ENCODE measurements around the gene CUL1. TPM values are rescaled to one million over a fixed set of nuclear protein-coding genes. Genes with fewer than 3 reads are reported as not detected.

Gene CUL1
- total RNA-seq, 1 experiment from 2014 or later: 53.1 TPM

DNA sequence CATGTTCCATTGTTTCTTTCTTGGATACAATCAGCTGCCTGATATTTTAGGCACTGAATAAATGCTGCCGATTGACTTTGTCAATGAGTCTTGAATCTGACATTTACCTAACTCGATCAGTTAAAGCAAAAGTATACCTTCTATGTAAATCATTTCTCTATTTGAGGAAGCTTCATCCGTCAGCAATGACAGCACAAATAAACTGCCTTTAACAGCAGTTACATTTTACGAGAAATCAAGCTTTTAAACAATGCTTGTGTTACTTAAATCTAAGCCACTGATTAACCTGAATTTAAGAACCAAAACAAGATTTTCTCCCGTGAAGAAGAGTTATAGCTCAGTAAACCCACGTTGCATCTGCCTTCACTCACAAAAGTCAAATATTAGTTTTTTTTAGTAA is 71.3 kb downstream of the CUL1 start:
- Histone ChIP-seq H3K9ac (ENCODE audit: low read length) (no peak overlapping the region), H3K9me2 (ENCODE audit: insufficient read depth) (no peaks in the 10 kb centered on the region), H2AFZ (ENCODE audit: low read depth, low read length, poor library complexity, severe bottlenecking) (no peak overlapping the region), H3K27ac (ENCODE audit: low read depth, low read length) (no peak overlapping the region), H3K4me3 (replicated peaks in 1 of 2; ENCODE audit: low read depth in 1 of 2, low read length in 2 of 2) (no peak overlapping the region), H3K79me2 (ENCODE audit: insufficient read depth, low read length) (peaks cover 18% of the 10 kb centered on the region; the same call in 1 of the 2 replicates), H3K36me3 (ENCODE audit: control insufficient read depth in 1 of 2, insufficient read depth in 2 of 2, low read length in 2 of 2) (peaks cover 3% of the 10 kb centered on the region in 2 experiments; a peak in 2 of 4 replicates), H4K20me1 (ENCODE audit: insufficient read depth) (peaks cover 3% of the 10 kb centered on the region; the same call in 1 of the 2 replicates), H3K9me3 (ENCODE audit: control insufficient read depth in 1 of 2, insufficient read depth in 1 of 2, low read depth in 1 of 2, low read length in 2 of 2) (no peaks in the 10 kb centered on the region), H3K4me2 (ENCODE audit: low read length) (no peak overlapping the region), H3K27me3 (ENCODE audit: insufficient read depth, low read length) (no peaks in the 10 kb centered on the region), H3K4me1 (ENCODE audit: control insufficient read depth in 1 of 2, insufficient read depth in 2 of 2, low read length in 2 of 2) (peaks cover 8 to 30% of the 10 kb centered on the region in 2 experiments)
- ChIA-PET POLR2A (no interaction called here), RAD21 (ENCODE audit: low non-redundant PET in 1 of 2, low total read pairs in 2 of 2, uncharacterized antibody in 2 of 2, unreplicated experiment in 2 of 2) (no interaction called here), CTCF (no interaction called here)
- TF ChIP-seq, protein P1, sequence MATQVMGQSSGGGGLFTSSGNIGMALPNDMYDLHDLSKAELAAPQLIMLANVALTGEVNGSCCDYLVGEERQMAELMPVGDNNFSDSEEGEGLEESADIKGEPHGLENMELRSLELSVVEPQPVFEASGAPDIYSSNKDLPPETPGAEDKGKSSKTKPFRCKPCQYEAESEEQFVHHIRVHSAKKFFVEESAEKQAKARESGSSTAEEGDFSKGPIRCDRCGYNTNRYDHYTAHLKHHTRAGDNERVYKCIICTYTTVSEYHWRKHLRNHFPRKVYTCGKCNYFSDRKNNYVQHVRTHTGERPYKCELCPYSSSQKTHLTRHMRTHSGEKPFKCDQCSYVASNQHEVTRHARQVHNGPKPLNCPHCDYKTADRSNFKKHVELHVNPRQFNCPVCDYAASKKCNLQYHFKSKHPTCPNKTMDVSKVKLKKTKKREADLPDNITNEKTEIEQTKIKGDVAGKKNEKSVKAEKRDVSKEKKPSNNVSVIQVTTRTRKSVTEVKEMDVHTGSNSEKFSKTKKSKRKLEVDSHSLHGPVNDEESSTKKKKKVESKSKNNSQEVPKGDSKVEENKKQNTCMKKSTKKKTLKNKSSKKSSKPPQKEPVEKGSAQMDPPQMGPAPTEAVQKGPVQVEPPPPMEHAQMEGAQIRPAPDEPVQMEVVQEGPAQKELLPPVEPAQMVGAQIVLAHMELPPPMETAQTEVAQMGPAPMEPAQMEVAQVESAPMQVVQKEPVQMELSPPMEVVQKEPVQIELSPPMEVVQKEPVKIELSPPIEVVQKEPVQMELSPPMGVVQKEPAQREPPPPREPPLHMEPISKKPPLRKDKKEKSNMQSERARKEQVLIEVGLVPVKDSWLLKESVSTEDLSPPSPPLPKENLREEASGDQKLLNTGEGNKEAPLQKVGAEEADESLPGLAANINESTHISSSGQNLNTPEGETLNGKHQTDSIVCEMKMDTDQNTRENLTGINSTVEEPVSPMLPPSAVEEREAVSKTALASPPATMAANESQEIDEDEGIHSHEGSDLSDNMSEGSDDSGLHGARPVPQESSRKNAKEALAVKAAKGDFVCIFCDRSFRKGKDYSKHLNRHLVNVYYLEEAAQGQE (IDR thresholded peaks at IDR 0.05; ENCODE audit: low read depth): no peak
- TF ChIP-seq SP1 (IDR thresholded peaks at IDR 0.05; ENCODE audit: low read depth) (no peak), ZNF274 (IDR thresholded peaks at IDR 0.05; ENCODE audit: low read depth, low read length) (no peak), JUND (IDR thresholded peaks at IDR 0.05) (no peak), SRF (IDR thresholded peaks at IDR 0.05; ENCODE audit: low read depth) (no peak), EGR1 (IDR thresholded peaks at IDR 0.05; ENCODE audit: low read depth) (no peak), ZFX (IDR thresholded peaks at IDR 0.05) (no peak)
- TF ChIP-seq, protein P2, sequence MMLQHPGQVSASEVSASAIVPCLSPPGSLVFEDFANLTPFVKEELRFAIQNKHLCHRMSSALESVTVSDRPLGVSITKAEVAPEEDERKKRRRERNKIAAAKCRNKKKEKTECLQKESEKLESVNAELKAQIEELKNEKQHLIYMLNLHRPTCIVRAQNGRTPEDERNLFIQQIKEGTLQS (IDR thresholded peaks at IDR 0.05): no peak
- intact Hi-C loops (cut with micrococcal nuclease): loop anchor here (10.0 kb wide), 1 partner anchor 195 kb away; no protein-coding TSS in a partner anchor
- BruUV-seq (replicated peaks): no TSS peak
- DNase-seq (ENCODE audit: low read depth, low spot score) (no peak), ATAC-seq (no peak)

All from HCT116 (cell line).